Endodermal cell (in vitro differentiated cells): ENCODE results near the gene EFCAB8. TPM values are rescaled to one million over a fixed set of nuclear protein-coding genes. Genes with fewer than 3 reads are reported as not detected.

Experiments
- DNase-seq: peaks from one replicate; pipeline ENCODE4 v3.0.0-alpha.2; 2017
- H3K27ac ChIP-seq: 2 replicates; pipeline ENCODE4 v1.5.1; 2013; ENCODE audit warnings: mild to moderate bottlenecking, low read depth, low read length, moderate library complexity
- H3K27me3 ChIP-seq: 2 replicates; pipeline ENCODE4 v1.6.1; 2013; ENCODE audit warnings: mild to moderate bottlenecking, low read length, moderate library complexity; ENCODE audit not compliant: insufficient read depth, control insufficient read depth, poor library complexity, severe bottlenecking
- H3K36me3 ChIP-seq: 2 replicates; pipeline ENCODE4 v1.7.0; 2013; ENCODE audit warnings: mild to moderate bottlenecking, low read length, moderate library complexity; ENCODE audit not compliant: control insufficient read depth, insufficient read depth
- H3K4me1 ChIP-seq: one replicate; pipeline ENCODE4 v1.7.0; 2013; ENCODE audit warnings: low read length; ENCODE audit not compliant: control insufficient read depth, insufficient read depth
- H3K4me3 ChIP-seq: 2 replicates; pipeline ENCODE4 v1.5.1; 2013; ENCODE audit warnings: mild to moderate bottlenecking, low read length, moderate library complexity
- H3K9ac ChIP-seq: 2 replicates; pipeline ENCODE4 v1.6.1; 2013; ENCODE audit warnings: mild to moderate bottlenecking, low read length, moderate library complexity; ENCODE audit not compliant: poor library complexity, severe bottlenecking; ENCODE audit errors: extremely low read depth
- H3K9me3 ChIP-seq: 2 replicates; pipeline ENCODE4 v1.6.1; 2013; ENCODE audit warnings: mild to moderate bottlenecking, low read length, moderate library complexity; ENCODE audit not compliant: control insufficient read depth
- H3K27ac Mint-ChIP-seq: 2 replicates; pipeline ENCODE4 v1.8.0; 2020; ENCODE audit warnings: mixed read lengths
- H3K27me3 Mint-ChIP-seq: 2 replicates; pipeline ENCODE4 v1.8.0; 2021; ENCODE audit warnings: mild to moderate bottlenecking, mixed read lengths; ENCODE audit not compliant: insufficient read depth
- H3K36me3 Mint-ChIP-seq: 2 replicates; pipeline ENCODE4 v1.8.0; 2020; ENCODE audit warnings: low read depth, mixed read lengths
- H3K4me1 Mint-ChIP-seq: 2 replicates; pipeline ENCODE4 v1.8.0; 2020; ENCODE audit warnings: mixed read lengths
- H3K4me3 Mint-ChIP-seq: 2 replicates; pipeline ENCODE4 v1.8.0; 2020; ENCODE audit warnings: mild to moderate bottlenecking, moderate library complexity, mixed read lengths
- H3K9me3 Mint-ChIP-seq: 2 replicates; pipeline ENCODE4 v1.8.0; 2020; ENCODE audit warnings: mild to moderate bottlenecking, mixed read lengths
- CTCF ChIP-seq: fragments of 200-600 bp; sonication (generic); conservative IDR thresholded peaks from 2 replicates; pipeline ENCODE4 v1.5.0; 2021; ENCODE audit warnings: antibody characterized with exemption, mild to moderate bottlenecking
- WGBS, 2 experiments: methylation state at CpG; one replicate each; pipeline versions ENCODE4 v1.1.5 to v1.1.7; 2013; ENCODE audit warnings: missing lambda C conversion rate in 2 of 2, mixed read lengths in 1 of 2; ENCODE audit not compliant: insufficient coverage in 1 of 2, insufficient read length in 1 of 2; 5-methylcytosine and 5-hydroxymethylcytosine counted together
- total RNA-seq, 2 donors: library from RNA; stranded (reverse); fragmentation: NEBNext Ultra II Directional in 1 of 2; extraction: Animal tissue kit (Norgen Biotek cat#: 25700) in 1 of 2; gene quantifications; 2 replicates in 1 of 2; 3 replicates in 1 of 2; pipeline ENCODE4 v1.2.1, GENCODE V29; 2021

EFCAB8 gene
- total RNA-seq, 2 donors from 2014 or later = 0.44 to 1.0 TPM

GRCh38 chr20:32995802-32996201 is 137.1 kb downstream of the EFCAB8 start:
- peaks cover 9% of the 10 kb centered on the region for H3K9me3 ChIP-seq
- no peaks in the 10 kb centered on the region for H3K4me1 ChIP-seq
- no peaks in the 10 kb centered on the region for H3K36me3 ChIP-seq
- peak; percentile 75 for TF ChIP-seq CTCF
- H3K27me3 Mint-ChIP-seq = no peaks in the 10 kb centered on the region
- peaks cover under 1% of the 10 kb centered on the region for H3K4me1 Mint-ChIP-seq
- DNase-seq = no peak
- H3K9me3 Mint-ChIP-seq = peaks cover 11% of the 10 kb centered on the region
- no peak overlapping the region for H3K9ac ChIP-seq
- no peak overlapping the region for H3K27ac Mint-ChIP-seq
- H3K27ac ChIP-seq = no peak overlapping the region
- no peak overlapping the region for H3K4me3 Mint-ChIP-seq
- no peaks in the 10 kb centered on the region for H3K27me3 ChIP-seq
- H3K4me3 ChIP-seq = no peak overlapping the region
- no peaks in the 10 kb centered on the region for H3K36me3 Mint-ChIP-seq

GRCh38 chr20:32997431-32997830 is 138.7 kb downstream of the EFCAB8 start:
- peaks cover 11% of the 10 kb centered on the region for H3K9me3 Mint-ChIP-seq
- H3K4me1 ChIP-seq = peaks cover 3% of the 10 kb centered on the region
- H3K4me1 Mint-ChIP-seq = peaks cover 5% of the 10 kb centered on the region
- no peak overlapping the region for H3K4me3 Mint-ChIP-seq
- H3K27me3 Mint-ChIP-seq = no peaks in the 10 kb centered on the region
- no peak overlapping the region for H3K27ac ChIP-seq
- no peak overlapping the region for H3K27ac Mint-ChIP-seq
- H3K36me3 ChIP-seq = no peaks in the 10 kb centered on the region
- DNase-seq = no peak
- peaks cover 9% of the 10 kb centered on the region for H3K9me3 ChIP-seq
- TF ChIP-seq CTCF = no peak
- no peak overlapping the region for H3K4me3 ChIP-seq
- 86 to 88% methylated on average over 1 to 2 of the region's 2 CpGs for WGBS, 2 experiments
- H3K27me3 ChIP-seq = no peaks in the 10 kb centered on the region
- no peaks in the 10 kb centered on the region for H3K36me3 Mint-ChIP-seq
- H3K9ac ChIP-seq = no peak overlapping the region

DNA sequence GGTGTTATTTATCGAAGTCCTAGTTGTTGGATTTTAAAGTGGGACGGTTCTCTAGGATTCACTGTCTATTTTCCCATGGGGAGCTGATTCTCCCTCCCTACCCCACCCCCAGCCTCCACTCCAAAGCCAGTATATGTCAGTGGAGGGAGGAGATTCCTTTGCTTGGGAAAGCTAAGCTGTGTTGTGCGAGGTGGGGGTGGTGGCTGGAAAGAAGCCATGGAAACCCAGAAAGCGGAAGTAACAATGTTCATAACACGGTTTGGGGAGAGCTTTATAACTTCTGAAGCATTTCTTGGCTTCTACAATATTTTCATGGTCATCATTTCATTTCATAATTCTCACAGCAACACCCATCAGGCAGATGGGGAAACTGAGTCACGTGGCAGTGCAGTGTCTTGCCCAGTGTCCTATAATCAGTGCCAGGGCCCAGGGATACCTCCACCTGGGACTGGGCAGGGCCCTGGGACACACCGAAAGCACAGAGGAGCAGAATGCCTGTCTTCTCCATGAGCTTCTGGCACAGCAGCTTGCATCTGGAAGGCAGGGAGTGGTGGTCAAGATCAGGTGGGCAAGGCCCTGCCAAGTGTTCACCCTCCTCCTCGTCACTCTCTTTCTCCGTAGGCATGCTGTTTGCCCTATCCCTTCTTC is 141.0 kb downstream of the EFCAB8 start:
- WGBS, 2 experiments = 85 to 93% methylated on average over 5 to 8 of the region's 9 CpGs
- Histone ChIP-seq H3K4me1 (peaks cover 3% of the 10 kb centered on the region), H3K4me3 (no peak overlapping the region), H3K9ac (no peak overlapping the region), H3K36me3 (no peaks in the 10 kb centered on the region), H3K9me3 (peaks cover 9% of the 10 kb centered on the region), H3K27ac (no peak overlapping the region), H3K27me3 (no peaks in the 10 kb centered on the region)
- TF ChIP-seq CTCF = no peak
- Mint-ChIP-seq H3K4me3 (no peak overlapping the region), H3K27ac (no peak overlapping the region), H3K27me3 (no peaks in the 10 kb centered on the region), H3K9me3 (peaks cover 10% of the 10 kb centered on the region), H3K4me1 (peaks cover 5% of the 10 kb centered on the region), H3K36me3 (no peaks in the 10 kb centered on the region)
- no peak for DNase-seq
